HCT116 (cell line): ENCODE measurements around the gene PLD5.

Source experiments
- CTCF ChIP-seq, 3 experiments: fragments of 200-600 bp in 1 of 3; sonication (generic) in 1 of 3; IDR thresholded peaks in 2 of 3; conservative IDR thresholded peaks in 1 of 3; 2 replicates each; pipeline ENCODE4 v1.5.1; 2012 to 2017; ENCODE audit warnings: low read depth in 2 of 3, low read length in 2 of 3, antibody characterized with exemption in 1 of 3, borderline replicate concordance in 1 of 3, control low read depth in 1 of 3, mild to moderate bottlenecking in 1 of 3, mixed read lengths in 1 of 3, mixed run types in 1 of 3, moderate library complexity in 1 of 3; ENCODE audit not compliant: insufficient read depth in 1 of 3
- POLR2A ChIP-seq: IDR thresholded peaks from 2 replicates; pipeline ENCODE4 v1.7.0; 2011; ENCODE audit warnings: borderline replicate concordance; ENCODE audit not compliant: insufficient read depth, insufficient read length; ENCODE audit errors: extremely low read depth
- POLR2AphosphoS5 ChIP-seq: IDR thresholded peaks from 2 replicates; pipeline ENCODE4 v1.6.1; 2011; ENCODE audit warnings: mild to moderate bottlenecking, low read depth, low read length, moderate library complexity
- YY1 ChIP-seq: IDR thresholded peaks from 2 replicates; pipeline ENCODE4 v1.6.1; 2011; ENCODE audit warnings: low read length, low read depth, moderate library complexity, mild to moderate bottlenecking; ENCODE audit not compliant: insufficient replicate concordance; ENCODE audit errors: extremely low read depth
- ZBTB33 ChIP-seq: IDR thresholded peaks from 2 replicates; pipeline ENCODE4 v1.6.1; 2011; ENCODE audit warnings: mild to moderate bottlenecking, low read length, moderate library complexity; ENCODE audit not compliant: insufficient replicate concordance; ENCODE audit errors: extremely low read depth
- TF ChIP-seq, protein P1 (sequence below): IDR thresholded peaks from 2 replicates; pipeline ENCODE4 v1.6.1; 2012

GRCh38 chr1:242404296-242404695 is 120.2 kb downstream of the PLD5 start:
- TF ChIP-seq ZBTB33 = no peak
- no peak for TF ChIP-seq YY1
- no peak for TF ChIP-seq CTCF (IDR thresholded peaks at IDR 0.05 in 2 of 3, conservative IDR thresholded peaks at IDR 0.05 in 1 of 3; ENCODE audit: borderline replicate concordance in 1 of 3, insufficient read depth in 1 of 3, low read depth in 2 of 3, low read length in 2 of 3)
- TF ChIP-seq, protein P1, sequence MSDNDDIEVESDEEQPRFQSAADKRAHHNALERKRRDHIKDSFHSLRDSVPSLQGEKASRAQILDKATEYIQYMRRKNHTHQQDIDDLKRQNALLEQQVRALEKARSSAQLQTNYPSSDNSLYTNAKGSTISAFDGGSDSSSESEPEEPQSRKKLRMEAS = no peak
- TF ChIP-seq POLR2A = no peak
- no peak for TF ChIP-seq POLR2AphosphoS5
